GM12801 (cell line): ENCODE data around the gene FOXF1.

Experiments used
- CTCF ChIP-seq: IDR thresholded peaks from one replicate; pipeline ENCODE4 v1.5.1; 2011; ENCODE audit warnings: control low read depth; ENCODE audit not compliant: insufficient read length; ENCODE audit errors: extremely low read depth

The FOXF1 gene

GRCh38 chr16:86508028-86508946 is 2.0 kb upstream of the FOXF1 start:
- TF ChIP-seq CTCF: no peak

DNA sequence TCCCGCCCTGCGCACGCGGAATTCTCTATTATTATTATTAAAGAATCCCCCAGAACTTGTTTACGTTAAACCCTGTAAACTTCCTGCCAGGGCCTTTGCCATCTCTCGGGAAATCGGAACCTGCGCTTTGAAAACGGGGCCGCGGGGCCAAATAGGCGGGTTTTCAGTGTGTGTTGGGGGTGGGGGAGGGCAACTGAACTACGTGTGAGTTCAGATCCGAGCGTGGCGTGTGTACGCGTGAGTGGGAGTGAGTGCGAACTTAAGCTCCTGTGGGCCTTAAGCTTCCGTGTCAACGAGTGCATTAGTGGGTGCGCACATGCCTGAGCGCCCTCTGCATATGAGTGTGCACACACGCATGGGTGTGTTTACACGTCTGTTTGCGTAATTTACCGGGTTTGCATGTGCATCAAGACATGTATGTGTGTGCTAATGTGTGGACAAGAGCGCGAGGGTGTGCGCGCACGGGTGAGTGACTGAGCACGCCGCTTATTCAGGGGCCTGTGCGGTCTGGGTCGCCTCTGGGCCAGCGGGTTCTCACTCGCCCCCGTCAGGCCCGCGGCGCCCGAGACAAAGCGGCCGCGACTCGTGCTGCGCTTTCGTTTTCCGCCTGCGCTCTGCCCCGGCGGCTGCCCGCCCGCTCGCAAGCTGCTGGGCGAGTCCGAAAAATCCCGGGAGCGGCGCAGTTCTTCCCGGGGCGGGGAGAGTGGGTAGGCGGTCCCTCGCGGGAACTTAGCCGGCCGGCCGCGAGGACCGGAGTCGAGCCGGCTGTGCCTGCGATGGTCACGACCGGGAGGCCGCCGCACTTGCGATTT is 1.2 kb upstream of the FOXF1 start:
- no peak for TF ChIP-seq CTCF

GRCh38 chr16:86509759-86510464 is 415 bp upstream of the FOXF1 start:
- TF ChIP-seq CTCF: no peak

GRCh38 chr16:86511317-86512161 is 1.2 kb downstream of the FOXF1 start:
- TF ChIP-seq CTCF: no peak

- no peak for TF ChIP-seq CTCF
Measured at GRCh38 chr16:86512301-86512859, 2.1 kb downstream of the FOXF1 start.

DNA sequence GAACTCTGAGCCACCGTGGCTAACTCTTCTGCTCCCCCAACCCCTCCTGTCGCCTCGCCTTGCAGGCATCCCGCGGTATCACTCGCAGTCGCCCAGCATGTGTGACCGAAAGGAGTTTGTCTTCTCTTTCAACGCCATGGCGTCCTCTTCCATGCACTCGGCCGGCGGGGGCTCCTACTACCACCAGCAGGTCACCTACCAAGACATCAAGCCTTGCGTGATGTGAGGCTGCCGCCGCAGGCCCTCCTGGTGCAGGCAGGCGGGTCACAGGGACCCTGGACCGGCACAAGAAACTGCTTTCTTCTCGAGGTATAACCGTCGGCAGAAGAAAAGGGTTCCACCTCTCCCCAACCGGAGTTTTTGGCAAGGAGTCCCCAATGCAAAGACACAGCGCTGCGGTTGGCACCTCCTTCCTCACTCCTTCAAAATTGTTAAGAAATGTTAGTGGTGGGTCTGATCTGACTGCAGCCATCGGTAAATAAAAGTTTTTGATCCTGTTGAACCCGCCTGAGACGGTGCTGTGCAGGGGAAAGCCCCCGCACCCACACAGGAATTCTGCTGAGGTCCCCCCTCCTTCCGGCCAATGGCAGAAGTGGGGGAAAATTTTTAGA is 2.6 kb downstream of the FOXF1 start:
- TF ChIP-seq CTCF: no peak
